ENCODE data around the gene CCZ1B.
"Not testable (repeated sequence)": the region's sequence is repeated elsewhere in the genome, so short reads cannot be mapped to it uniquely, and the experiment has no call there.

The CCZ1B gene

DNA sequence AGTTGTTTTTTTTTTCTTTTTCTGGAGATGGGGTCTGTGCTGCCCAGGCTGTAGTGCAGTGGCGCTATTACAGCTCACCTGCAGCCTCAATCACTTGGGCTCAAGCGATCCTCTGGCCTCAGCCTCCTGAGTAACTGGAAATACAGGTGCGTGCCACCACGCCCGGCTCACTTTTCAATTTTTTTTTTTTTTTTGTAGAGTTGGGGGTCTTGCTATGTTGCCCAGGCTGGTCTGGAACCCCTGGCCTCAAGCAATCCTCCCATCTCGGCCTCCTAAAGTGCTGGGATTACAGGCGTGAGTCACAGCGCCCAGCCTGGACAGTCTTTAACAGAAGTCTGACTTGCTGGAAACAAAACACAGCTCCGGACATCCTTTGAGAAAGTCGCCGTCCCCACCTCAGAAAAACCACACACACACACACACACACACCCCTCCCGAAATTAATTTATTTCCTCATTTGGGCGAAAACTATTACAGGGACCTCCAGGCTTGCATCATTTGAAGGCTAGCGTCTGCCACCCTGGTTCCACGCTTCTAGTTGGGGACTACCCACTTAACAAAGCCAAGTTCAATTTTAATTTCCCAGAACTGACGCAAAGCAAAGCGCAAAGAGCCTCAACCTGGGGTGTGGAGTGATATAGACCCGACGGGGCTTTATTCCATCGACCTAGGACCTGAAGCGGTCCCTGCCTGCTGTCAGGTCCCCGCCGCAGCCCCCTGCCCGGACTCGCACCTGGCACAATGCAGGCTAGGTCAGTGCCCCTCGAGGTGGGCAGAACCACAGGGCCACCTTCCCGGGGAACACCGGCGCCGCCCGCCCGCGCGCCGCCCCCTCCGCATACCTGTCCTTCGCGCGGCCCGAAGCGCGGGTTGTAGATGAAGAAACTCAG, 594 bp downstream of the CCZ1B start:
- H3K36me3 ChIP-seq (ENCODE audit: control insufficient read depth in 1 of 2, insufficient read depth in 2 of 2, low read depth in 1 of 2, low read length in 2 of 2); H3K27me3 ChIP-seq (ENCODE audit: control insufficient read depth in 1 of 2, insufficient read depth in 1 of 2, low read length in 2 of 2); H2AK5ac ChIP-seq (ENCODE audit: low read length, severe bottlenecking); H2BK12ac ChIP-seq (ENCODE audit: low read length in 2 of 2); H4K8ac ChIP-seq (ENCODE audit: low read length); H3K23ac ChIP-seq (ENCODE audit: low read length in 2 of 2); H3K27ac ChIP-seq (ENCODE audit: low read length, poor library complexity, severe bottlenecking); H3K4me1 ChIP-seq (ENCODE audit: control insufficient read depth, insufficient read depth, low read depth, low read length); H4K91ac ChIP-seq (ENCODE audit: low read length); H2AFZ ChIP-seq (ENCODE audit: low read depth, low read length); H3K9ac ChIP-seq (ENCODE audit: low read length); DNase-seq; H2BK15ac ChIP-seq (ENCODE audit: low read depth, poor library complexity, severe bottlenecking); H3K14ac ChIP-seq (ENCODE audit: low read length in 2 of 2); H3K9me3 ChIP-seq (ENCODE audit: control insufficient read depth, low read length); H2BK5ac ChIP-seq (ENCODE audit: low read depth, low read length, poor library complexity, severe bottlenecking); H3K18ac ChIP-seq (ENCODE audit: low read depth in 1 of 2, low read length in 2 of 2); H3K4me2 ChIP-seq (ENCODE audit: low read length, poor library complexity, severe bottlenecking); H2BK120ac ChIP-seq (ENCODE audit: low read depth, low read length); H3K79me1 ChIP-seq (replicated peaks; ENCODE audit: low read length, poor library complexity, severe bottlenecking); H3K4ac ChIP-seq (ENCODE audit: low read depth in 1 of 2, low read length in 2 of 2): not testable (repeated sequence)
- no CpG with 5 or more reads among the region's 42 CpGs for WGBS
- H3K4me3 ChIP-seq (ENCODE audit: insufficient read depth in 1 of 2, low read depth in 1 of 2, low read length in 2 of 2): peak overlapping the region in 1 of 2 experiments; percentile 63

DNA sequence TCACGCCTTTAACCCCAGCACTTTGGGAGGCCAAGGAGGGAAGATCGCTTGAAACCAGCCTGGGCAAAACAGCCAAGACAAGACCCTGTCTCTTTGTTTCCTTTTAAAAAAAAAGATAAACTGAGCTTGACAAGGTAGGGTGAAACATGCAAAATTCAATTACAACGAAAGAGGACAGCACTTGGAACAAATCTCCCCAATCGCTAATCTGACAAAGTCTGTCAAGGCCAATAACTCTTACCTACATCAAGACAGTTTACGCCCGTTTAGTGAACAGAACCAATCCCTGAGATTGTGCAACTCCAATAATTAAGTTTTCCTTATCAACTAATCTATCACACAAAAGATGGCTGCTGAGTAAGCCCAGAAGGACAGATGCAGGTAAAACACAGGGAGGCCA, 4.5 kb downstream of the CCZ1B start:
- 97% methylated on average over 5 of the region's 6 CpGs for WGBS

DNA sequence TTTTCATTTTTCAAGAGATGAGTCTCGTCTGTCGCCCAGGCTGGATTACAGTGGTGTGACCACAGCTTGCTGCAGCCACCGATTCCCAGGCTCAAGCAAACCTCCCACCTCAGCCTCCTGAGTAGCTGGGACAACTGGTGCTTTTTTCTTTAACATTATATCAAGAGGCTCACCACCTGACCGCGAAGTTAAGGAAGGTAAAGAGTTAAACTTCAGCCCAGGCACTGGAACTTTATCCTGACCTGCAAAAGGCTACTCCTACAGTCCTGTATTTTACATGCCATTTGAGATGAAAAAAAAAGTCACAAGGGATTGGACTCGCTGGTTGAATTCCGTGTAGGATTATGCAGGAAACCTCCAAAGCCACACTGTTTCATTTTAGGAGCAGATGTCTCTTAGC, 10.6 kb downstream of the CCZ1B start:
- H2AFZ ChIP-seq (ENCODE audit: low read depth, low read length); H3K4me3 ChIP-seq (ENCODE audit: insufficient read depth in 1 of 2, low read depth in 1 of 2, low read length in 2 of 2); DNase-seq; H2BK120ac ChIP-seq (ENCODE audit: low read depth, low read length); H4K91ac ChIP-seq (ENCODE audit: low read length); H2AK5ac ChIP-seq (ENCODE audit: low read length, severe bottlenecking); H3K27me3 ChIP-seq (ENCODE audit: control insufficient read depth in 1 of 2, insufficient read depth in 1 of 2, low read length in 2 of 2); H2BK15ac ChIP-seq (ENCODE audit: low read depth, poor library complexity, severe bottlenecking); H2BK12ac ChIP-seq (ENCODE audit: low read length in 2 of 2); H3K18ac ChIP-seq (ENCODE audit: low read depth in 1 of 2, low read length in 2 of 2); H3K27ac ChIP-seq (ENCODE audit: low read length, poor library complexity, severe bottlenecking); H3K9ac ChIP-seq (ENCODE audit: low read length); H3K9me3 ChIP-seq (ENCODE audit: control insufficient read depth, low read length); H3K4ac ChIP-seq (ENCODE audit: low read depth in 1 of 2, low read length in 2 of 2); H3K4me2 ChIP-seq (ENCODE audit: low read length, poor library complexity, severe bottlenecking); H3K4me1 ChIP-seq (ENCODE audit: control insufficient read depth, insufficient read depth, low read depth, low read length); H2BK5ac ChIP-seq (ENCODE audit: low read depth, low read length, poor library complexity, severe bottlenecking); H3K14ac ChIP-seq (ENCODE audit: low read length in 2 of 2); H3K23ac ChIP-seq (ENCODE audit: low read length in 2 of 2); H3K79me1 ChIP-seq (replicated peaks; ENCODE audit: low read length, poor library complexity, severe bottlenecking); H4K8ac ChIP-seq (ENCODE audit: low read length): not testable (repeated sequence)
- 92% methylated on average over 5 of the region's 7 CpGs for WGBS
- H3K36me3 ChIP-seq (ENCODE audit: control insufficient read depth in 1 of 2, insufficient read depth in 2 of 2, low read depth in 1 of 2, low read length in 2 of 2): peaks cover 20 to 27% of the 10 kb centered on the region in 2 experiments

More for the DNA sequence above, 4.5 kb downstream of the CCZ1B start:
- H2AFZ ChIP-seq (ENCODE audit: low read depth, low read length); H3K4me1 ChIP-seq (ENCODE audit: control insufficient read depth, insufficient read depth, low read depth, low read length); H2AK5ac ChIP-seq (ENCODE audit: low read length, severe bottlenecking); H3K18ac ChIP-seq (ENCODE audit: low read depth in 1 of 2, low read length in 2 of 2); H3K9ac ChIP-seq (ENCODE audit: low read length); H3K79me1 ChIP-seq (replicated peaks; ENCODE audit: low read length, poor library complexity, severe bottlenecking); H2BK12ac ChIP-seq (ENCODE audit: low read length in 2 of 2); H3K27ac ChIP-seq (ENCODE audit: low read length, poor library complexity, severe bottlenecking); H3K23ac ChIP-seq (ENCODE audit: low read length in 2 of 2); H4K91ac ChIP-seq (ENCODE audit: low read length); H3K14ac ChIP-seq (ENCODE audit: low read length in 2 of 2); H3K4ac ChIP-seq (ENCODE audit: low read depth in 1 of 2, low read length in 2 of 2); H2BK120ac ChIP-seq (ENCODE audit: low read depth, low read length); H4K8ac ChIP-seq (ENCODE audit: low read length); H3K27me3 ChIP-seq (ENCODE audit: control insufficient read depth in 1 of 2, insufficient read depth in 1 of 2, low read length in 2 of 2); DNase-seq; H3K4me2 ChIP-seq (ENCODE audit: low read length, poor library complexity, severe bottlenecking); H2BK15ac ChIP-seq (ENCODE audit: low read depth, poor library complexity, severe bottlenecking); H2BK5ac ChIP-seq (ENCODE audit: low read depth, low read length, poor library complexity, severe bottlenecking); H3K9me3 ChIP-seq (ENCODE audit: control insufficient read depth, low read length); H3K4me3 ChIP-seq (ENCODE audit: insufficient read depth in 1 of 2, low read depth in 1 of 2, low read length in 2 of 2): not testable (repeated sequence)
- peaks cover 18 to 19% of the 10 kb centered on the region in 2 experiments for H3K36me3 ChIP-seq (ENCODE audit: control insufficient read depth in 1 of 2, insufficient read depth in 2 of 2, low read depth in 1 of 2, low read length in 2 of 2)

DNA sequence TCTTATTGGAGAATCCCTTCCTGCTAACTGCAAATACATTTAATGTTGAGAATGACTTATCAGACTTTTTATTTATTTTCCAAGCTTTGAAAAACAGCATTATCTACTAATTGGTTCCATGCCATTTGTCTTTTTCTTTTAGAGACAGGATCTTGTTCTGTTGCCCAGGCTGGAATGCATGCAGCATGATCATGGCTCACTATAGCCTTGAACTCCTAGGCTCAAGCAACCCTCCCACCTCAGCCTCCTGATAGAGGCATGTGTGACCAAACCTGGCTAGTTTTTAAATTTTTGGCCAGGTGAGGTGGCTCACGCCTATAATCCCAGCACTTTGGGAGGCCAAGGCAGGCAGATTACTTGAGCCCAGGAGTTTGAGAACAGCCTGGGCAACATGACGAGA, 13.1 kb downstream of the CCZ1B start:
- not testable (repeated sequence) for H2AFZ ChIP-seq (ENCODE audit: low read depth, low read length)
- 91% methylated on average over 2 of the region's 2 CpGs for WGBS

More for the DNA sequence above, 13.1 kb downstream of the CCZ1B start:
- H3K9me3 ChIP-seq (ENCODE audit: control insufficient read depth, low read length); H3K4ac ChIP-seq (ENCODE audit: low read depth in 1 of 2, low read length in 2 of 2); DNase-seq; H3K18ac ChIP-seq (ENCODE audit: low read depth in 1 of 2, low read length in 2 of 2); H2AK5ac ChIP-seq (ENCODE audit: low read length, severe bottlenecking); H3K27me3 ChIP-seq (ENCODE audit: control insufficient read depth in 1 of 2, insufficient read depth in 1 of 2, low read length in 2 of 2); H3K4me3 ChIP-seq (ENCODE audit: insufficient read depth in 1 of 2, low read depth in 1 of 2, low read length in 2 of 2); H2BK120ac ChIP-seq (ENCODE audit: low read depth, low read length); H3K27ac ChIP-seq (ENCODE audit: low read length, poor library complexity, severe bottlenecking); H2BK12ac ChIP-seq (ENCODE audit: low read length in 2 of 2); H3K23ac ChIP-seq (ENCODE audit: low read length in 2 of 2); H2BK15ac ChIP-seq (ENCODE audit: low read depth, poor library complexity, severe bottlenecking); H4K91ac ChIP-seq (ENCODE audit: low read length); H3K14ac ChIP-seq (ENCODE audit: low read length in 2 of 2); H4K8ac ChIP-seq (ENCODE audit: low read length); H3K4me1 ChIP-seq (ENCODE audit: control insufficient read depth, insufficient read depth, low read depth, low read length); H2BK5ac ChIP-seq (ENCODE audit: low read depth, low read length, poor library complexity, severe bottlenecking); H3K9ac ChIP-seq (ENCODE audit: low read length); H3K4me2 ChIP-seq (ENCODE audit: low read length, poor library complexity, severe bottlenecking); H3K79me1 ChIP-seq (replicated peaks; ENCODE audit: low read length, poor library complexity, severe bottlenecking): not testable (repeated sequence)
- H3K36me3 ChIP-seq (ENCODE audit: control insufficient read depth in 1 of 2, insufficient read depth in 2 of 2, low read depth in 1 of 2, low read length in 2 of 2): peaks cover 16 to 24% of the 10 kb centered on the region in 2 experiments

Data from mesenchymal stem cell (in vitro differentiated cells and primary cell).